Measurements from ENCODE around the gene ANKAR.
A peak's percentile ranks its signal among the peaks of the same experiment; 100 is the strongest.
"Not testable (repeated sequence)": the region's sequence is repeated elsewhere in the genome, so short reads cannot be mapped to it uniquely, and the experiment has no call there.

ANKAR gene

GRCh38 chr2:189661148-189661956 is 13.1 kb upstream of the ANKAR start, which contains the start of gene ASNSD1:
TSS of gene ASNSD1 (plus strand) at chr2:189661459. CDS start at chr2:189666133, 4,674 bp downstream.
- peak; percentile 100 for DNase-seq

GRCh38 chr2:189661957-189662321 is 12.5 kb upstream of the ANKAR start:
- DNase-seq: no peak

- DNase-seq: no peak
Measured at GRCh38 chr2:189662669-189663226, 11.7 kb upstream of the ANKAR start.

GRCh38 chr2:189663319-189663718 is 11.2 kb upstream of the ANKAR start:
- DNase-seq: not testable (repeated sequence)

- DNase-seq: no peak
Measured at GRCh38 chr2:189669913-189670312, 4.6 kb upstream of the ANKAR start.

- DNase-seq: no peak
Measured at GRCh38 chr2:189673661-189674373, 653 bp upstream of the ANKAR start.

- DNase-seq: no peak
Measured at GRCh38 chr2:189676471-189676870, 2.0 kb downstream of the ANKAR start.

GRCh38 chr2:189679226-189679625 is 4.8 kb downstream of the ANKAR start:
- DNase-seq: no peak

- DNase-seq: no peak
Measured at GRCh38 chr2:189681203-189681602, 6.7 kb downstream of the ANKAR start.

GRCh38 chr2:189681903-189682302 is 7.4 kb downstream of the ANKAR start:
- no peak for DNase-seq

GRCh38 chr2:189683348-189683747 is 8.9 kb downstream of the ANKAR start:
- DNase-seq: no peak

- no peak for DNase-seq
Measured at GRCh38 chr2:189684811-189685210, 10.3 kb downstream of the ANKAR start.

GRCh38 chr2:189685540-189686229 is 11.2 kb downstream of the ANKAR start:
- DNase-seq: no peak

GRCh38 chr2:189687796-189688195 is 13.3 kb downstream of the ANKAR start:
- not testable (repeated sequence) for DNase-seq

GRCh38 chr2:189696223-189696622 is 21.8 kb downstream of the ANKAR start:
- no peak for DNase-seq

- DNase-seq: no peak
Measured at GRCh38 chr2:189698020-189698887, 23.8 kb downstream of the ANKAR start.

- no peak for DNase-seq
Measured at GRCh38 chr2:189700681-189701080, 26.2 kb downstream of the ANKAR start.

GRCh38 chr2:189702071-189702470 is 27.6 kb downstream of the ANKAR start:
- DNase-seq: no peak

- DNase-seq: no peak
Measured at GRCh38 chr2:189709501-189710221, 35.2 kb downstream of the ANKAR start.

- DNase-seq: not testable (repeated sequence)
Measured at GRCh38 chr2:189717593-189717992, 43.1 kb downstream of the ANKAR start.

- no peak for DNase-seq
Measured at GRCh38 chr2:189719571-189719970, 45.1 kb downstream of the ANKAR start.

- no peak for DNase-seq
Measured at GRCh38 chr2:189723192-189723591, 48.7 kb downstream of the ANKAR start.
